ENCODE data around the gene MBNL1.

MBNL1 gene

DNA sequence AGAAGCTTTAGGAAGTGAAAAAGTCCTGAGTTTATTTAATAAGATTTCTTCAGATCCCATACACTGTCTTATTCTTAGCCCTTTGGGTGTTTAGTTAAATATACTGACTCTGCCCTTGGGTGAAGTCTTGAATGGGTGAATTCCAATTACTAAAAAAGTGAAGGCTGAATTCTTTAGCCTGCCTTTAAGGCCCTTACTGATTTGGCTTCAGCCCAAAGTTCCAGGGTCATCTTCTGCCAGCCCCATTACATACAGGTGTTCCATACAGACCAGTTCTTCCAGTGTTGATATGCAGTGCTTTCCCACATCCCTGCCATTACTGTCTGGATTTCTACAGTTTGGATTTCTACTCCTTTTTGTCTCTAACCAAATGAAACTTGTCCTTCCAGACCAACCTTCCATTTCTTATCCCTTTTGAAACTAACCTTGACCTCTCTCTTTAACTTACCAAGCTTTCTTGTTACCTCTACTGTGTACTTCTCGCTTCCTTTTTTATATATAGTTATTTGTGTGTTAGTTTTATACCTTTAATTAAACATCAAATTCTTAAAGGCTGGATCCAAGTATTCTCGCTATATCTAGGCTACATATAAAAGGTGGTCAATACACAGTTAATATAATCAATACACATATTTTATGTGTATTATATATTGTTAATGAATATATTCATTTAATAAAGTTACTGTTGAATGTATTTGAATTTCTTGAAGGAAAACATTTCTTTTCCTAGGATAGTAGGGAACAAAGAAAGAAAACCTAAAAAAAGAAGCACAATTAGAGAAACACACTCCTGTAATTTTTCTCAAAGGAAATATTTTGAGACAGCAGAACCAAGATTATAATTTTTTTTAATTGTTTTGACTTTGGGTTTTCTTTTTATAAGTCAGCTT is 15.0 kb downstream of the MBNL1 start:
- Histone ChIP-seq H4K20me1 (peaks cover 95% of the 10 kb centered on the region), H3K9ac (no peak overlapping the region), H3K9me3 (no peaks in the 10 kb centered on the region), H3K4me1 (peaks cover 66% of the 10 kb centered on the region), H3K27ac (peak overlapping the region; percentile 20; the same call in 1 of the 2 replicates), H3K4me3 (no peak overlapping the region), H3K36me3 (no peaks in the 10 kb centered on the region), H3K4me2 (peak overlapping the region; percentile 55), H3K27me3 (no peaks in the 10 kb centered on the region)
- TF ChIP-seq Cebpa-rat (IDR thresholded peaks at IDR 0.05): no peak

DNA sequence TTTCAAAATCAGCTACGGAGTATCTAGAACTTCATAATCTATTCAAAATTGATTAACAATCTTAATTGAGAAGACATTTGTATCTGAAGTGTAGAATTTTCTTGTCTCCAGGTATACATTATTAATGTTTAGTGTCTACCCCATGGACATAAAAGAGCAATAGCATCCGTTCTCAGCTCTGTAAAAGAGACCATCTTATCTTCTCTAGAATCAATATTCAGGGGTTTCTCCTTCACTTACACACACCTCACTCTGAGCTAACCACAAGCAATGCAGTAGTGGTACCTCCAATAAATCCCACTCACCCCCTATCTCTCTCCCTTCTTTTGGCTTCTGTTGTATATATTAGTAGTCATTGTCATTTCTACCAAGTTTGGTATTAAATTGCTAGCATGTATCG is 16.2 kb downstream of the MBNL1 start:
- Histone ChIP-seq H3K9ac (no peak overlapping the region), H4K20me1 (peaks cover 89% of the 10 kb centered on the region), H3K9me3 (no peaks in the 10 kb centered on the region), H3K27me3 (no peaks in the 10 kb centered on the region), H3K4me1 (peaks cover 55% of the 10 kb centered on the region), H3K27ac (no peak overlapping the region), H3K4me2 (no peak overlapping the region), H3K36me3 (no peaks in the 10 kb centered on the region), H3K4me3 (no peak overlapping the region)
- no peak for TF ChIP-seq Cebpa-rat (IDR thresholded peaks at IDR 0.05)

DNA sequence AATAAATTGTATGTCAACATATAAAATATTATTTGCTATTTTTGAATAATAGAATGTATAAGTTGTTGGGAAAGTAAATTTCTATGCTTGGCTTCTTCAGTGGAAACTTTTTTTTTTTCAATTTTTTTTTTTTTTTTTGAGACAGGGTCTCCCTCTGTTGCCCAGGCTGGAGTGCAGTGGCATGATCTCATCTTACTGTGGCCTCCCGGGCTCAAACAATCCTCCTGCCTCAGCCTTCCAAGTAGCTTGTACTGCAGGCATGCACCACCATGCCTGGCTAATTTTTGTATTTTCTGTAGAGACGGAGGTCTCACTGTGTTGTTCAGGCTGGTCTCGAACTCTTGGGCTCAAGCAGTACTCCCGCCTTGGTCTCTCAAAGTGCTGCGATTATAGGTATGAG is 16.8 kb downstream of the MBNL1 start:
- Histone ChIP-seq H3K27me3 (no peaks in the 10 kb centered on the region), H3K36me3 (no peaks in the 10 kb centered on the region), H3K9me3 (no peaks in the 10 kb centered on the region), H3K4me1 (peaks cover 52% of the 10 kb centered on the region), H3K4me2 (no peak overlapping the region), H3K9ac (no peak overlapping the region), H4K20me1 (peaks cover 89% of the 10 kb centered on the region), H3K27ac (no peak overlapping the region), H3K4me3 (no peak overlapping the region)
- TF ChIP-seq Cebpa-rat (IDR thresholded peaks at IDR 0.05): no peak

DNA sequence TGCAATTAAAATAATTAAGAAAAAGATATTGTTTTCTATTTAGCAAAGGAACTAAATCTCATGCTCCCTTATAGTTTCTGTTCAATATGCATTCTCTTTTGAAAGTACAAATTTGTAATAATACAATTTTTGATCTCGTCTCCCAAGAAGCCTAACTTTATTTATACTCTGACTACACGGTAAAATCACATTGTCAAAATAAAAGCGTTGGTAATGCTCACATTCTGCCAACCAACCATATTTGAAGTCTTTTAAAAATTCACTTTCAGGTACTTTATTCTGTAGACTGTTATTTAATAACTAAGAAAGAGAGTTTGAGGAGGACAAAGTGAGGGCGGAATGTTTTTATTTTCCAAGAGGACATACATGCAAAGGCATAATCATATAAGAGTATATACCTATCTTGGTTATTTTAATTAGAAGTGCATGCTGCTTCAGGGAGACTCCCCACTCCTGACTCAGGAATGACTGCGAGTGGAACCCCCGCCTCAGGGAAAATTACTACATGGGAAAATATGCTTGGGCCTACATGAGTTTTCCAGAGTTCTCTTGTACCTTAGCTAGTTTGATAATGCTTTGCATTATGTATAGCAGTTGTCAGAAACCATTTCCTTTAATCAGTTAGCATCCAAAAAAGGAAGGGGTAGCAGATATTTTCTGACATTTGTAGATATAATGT is 19.3 kb downstream of the MBNL1 start:
- Histone ChIP-seq H3K4me2 (no peak overlapping the region; the same call in 1 of the 2 replicates), H3K27me3 (no peaks in the 10 kb centered on the region), H3K9ac (no peak overlapping the region), H3K4me1 (peaks cover 53% of the 10 kb centered on the region), H3K4me3 (no peak overlapping the region), H3K36me3 (peaks cover 10% of the 10 kb centered on the region; the same call in 1 of the 2 replicates), H4K20me1 (peaks cover 89% of the 10 kb centered on the region), H3K27ac (no peak overlapping the region), H3K9me3 (no peaks in the 10 kb centered on the region)
- no peak for TF ChIP-seq Cebpa-rat (IDR thresholded peaks at IDR 0.05)

DNA sequence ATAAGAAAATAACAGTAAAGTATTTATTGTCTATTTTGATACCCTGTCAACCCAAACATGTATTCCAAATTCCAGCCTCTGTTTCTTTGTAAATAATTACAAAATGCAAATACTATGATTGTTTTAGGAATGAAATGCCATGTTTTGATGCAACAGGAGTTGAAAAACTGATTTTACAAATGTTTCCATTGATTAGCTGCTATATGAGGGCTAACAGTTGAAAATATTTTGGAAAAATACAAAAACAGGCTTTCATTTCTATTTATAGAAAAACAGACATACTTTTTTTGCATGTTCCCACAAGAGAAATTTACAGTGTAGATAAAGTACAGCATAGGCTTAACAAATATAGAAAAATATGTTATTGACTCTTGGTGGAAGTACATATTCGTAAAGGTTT is 20.0 kb downstream of the MBNL1 start:
- Histone ChIP-seq H3K4me1 (peaks cover 52% of the 10 kb centered on the region), H3K4me2 (no peak overlapping the region; the same call in 1 of the 2 replicates), H3K36me3 (peaks cover 12% of the 10 kb centered on the region; the same call in 1 of the 2 replicates)

DNA sequence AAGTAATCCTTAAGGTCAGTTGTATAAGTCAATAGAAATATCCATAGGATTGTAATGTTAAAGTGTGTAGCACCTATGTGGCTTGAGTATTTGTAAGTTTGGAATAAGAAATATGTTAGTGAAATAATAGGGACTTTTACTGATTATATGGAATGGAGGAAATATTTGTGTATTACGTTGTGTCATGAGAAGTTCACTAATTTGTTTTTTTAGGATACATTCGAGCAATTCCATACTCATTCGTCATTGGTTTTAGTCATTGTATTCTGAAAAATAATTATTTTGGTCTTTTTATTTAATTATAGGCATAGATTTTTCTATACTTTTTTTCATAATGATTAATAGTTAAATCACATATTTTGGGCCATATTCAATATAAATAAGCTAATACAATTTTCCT is 21.0 kb downstream of the MBNL1 start:
- Histone ChIP-seq H4K20me1 (peaks cover 89% of the 10 kb centered on the region), H3K27ac (no peak overlapping the region), H3K27me3 (no peaks in the 10 kb centered on the region), H3K9me3 (no peaks in the 10 kb centered on the region), H3K4me3 (no peak overlapping the region), H3K9ac (no peak overlapping the region), H3K4me1 (peaks cover 51% of the 10 kb centered on the region), H3K36me3 (peaks cover 12% of the 10 kb centered on the region; the same call in 1 of the 2 replicates), H3K4me2 (no peak overlapping the region)
- TF ChIP-seq Cebpa-rat (IDR thresholded peaks at IDR 0.05): no peak

More for the DNA sequence above, 20.0 kb downstream of the MBNL1 start:
- H3K27me3 ChIP-seq: no peaks in the 10 kb centered on the region
- no peak overlapping the region for H3K4me3 ChIP-seq
- no peak overlapping the region for H3K27ac ChIP-seq
- no peak for TF ChIP-seq Cebpa-rat (IDR thresholded peaks at IDR 0.05)
- H4K20me1 ChIP-seq: peaks cover 89% of the 10 kb centered on the region
- H3K9ac ChIP-seq: no peak overlapping the region
- H3K9me3 ChIP-seq: no peaks in the 10 kb centered on the region

DNA sequence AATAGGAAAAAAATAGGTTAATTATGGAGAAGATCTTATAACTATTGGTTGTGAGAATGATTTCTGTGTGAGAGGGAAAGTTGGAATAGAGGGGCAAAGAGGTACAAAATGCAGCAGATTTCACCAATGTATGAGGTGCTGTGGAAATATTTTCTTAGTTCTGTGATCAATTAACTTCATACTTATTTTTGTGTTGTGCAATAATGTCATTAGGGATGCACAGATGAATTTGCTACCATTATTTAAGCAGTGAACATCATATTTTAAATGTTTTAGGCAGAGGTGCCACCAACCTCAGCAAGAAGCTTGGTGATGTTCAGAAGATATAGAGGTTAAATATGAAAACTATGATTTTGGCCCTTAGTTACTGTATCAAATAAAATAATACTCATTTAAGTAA is 21.6 kb downstream of the MBNL1 start:
- peaks cover 51% of the 10 kb centered on the region for H3K4me1 ChIP-seq
- H3K4me2 ChIP-seq: peak overlapping the region; percentile 26
- no peaks in the 10 kb centered on the region for H3K27me3 ChIP-seq
- no peak overlapping the region for H3K27ac ChIP-seq
- no peaks in the 10 kb centered on the region for H3K9me3 ChIP-seq
- no peak overlapping the region for H3K4me3 ChIP-seq
- peaks cover 12% of the 10 kb centered on the region; the same call in 1 of the 2 replicates for H3K36me3 ChIP-seq
- H3K9ac ChIP-seq: no peak overlapping the region
- peaks cover 89% of the 10 kb centered on the region for H4K20me1 ChIP-seq
- no peak for TF ChIP-seq Cebpa-rat (IDR thresholded peaks at IDR 0.05)

DNA sequence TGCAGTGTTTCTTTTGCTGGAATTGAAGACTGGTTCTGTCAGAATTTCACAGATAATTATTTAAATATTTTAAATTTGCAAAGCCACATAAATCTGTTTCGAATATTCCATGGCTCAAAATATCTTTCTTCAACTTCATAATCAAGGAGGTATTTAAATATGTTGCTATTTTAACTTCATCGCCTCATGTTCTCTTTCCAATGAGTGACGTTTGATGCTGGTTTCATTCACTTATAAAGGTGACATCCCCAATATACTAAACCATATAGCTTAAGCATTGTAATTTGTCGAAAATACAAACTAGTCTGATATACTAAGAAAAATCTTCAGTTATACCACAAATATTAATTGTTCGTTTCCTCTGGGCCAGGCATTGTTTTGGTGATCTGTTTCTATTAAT is 22.5 kb downstream of the MBNL1 start:
- H3K9me3 ChIP-seq: no peaks in the 10 kb centered on the region
- H4K20me1 ChIP-seq: peaks cover 91% of the 10 kb centered on the region
- H3K27ac ChIP-seq: no peak overlapping the region
- no peak overlapping the region for H3K9ac ChIP-seq
- no peak for TF ChIP-seq Cebpa-rat (IDR thresholded peaks at IDR 0.05)
- no peaks in the 10 kb centered on the region for H3K27me3 ChIP-seq
- H3K4me1 ChIP-seq: peaks cover 60% of the 10 kb centered on the region
- no peak overlapping the region for H3K4me3 ChIP-seq
- H3K4me2 ChIP-seq: no peak overlapping the region
- peaks cover 21% of the 10 kb centered on the region; the same call in 1 of the 2 replicates for H3K36me3 ChIP-seq

DNA sequence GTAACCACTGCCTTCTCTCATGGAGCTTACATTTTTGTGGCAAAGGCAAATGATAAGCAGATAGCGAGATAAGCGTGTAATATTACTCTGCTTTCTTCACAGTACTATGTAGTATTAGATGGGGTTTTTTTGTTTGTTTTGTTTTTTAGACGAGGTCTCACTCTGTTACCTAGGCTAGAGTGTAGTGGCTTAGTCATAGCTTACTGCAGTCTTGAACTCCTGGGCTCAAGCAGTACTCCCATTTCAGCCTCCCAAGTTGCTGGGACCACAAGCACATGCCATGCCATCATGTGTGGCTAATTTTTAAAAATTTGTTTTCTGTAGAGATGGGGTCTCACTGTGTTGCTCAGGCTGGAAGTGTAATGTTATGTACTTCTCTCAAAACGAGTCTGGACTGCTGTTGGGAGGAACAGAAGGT is 22.9 kb downstream of the MBNL1 start:
- Histone ChIP-seq H4K20me1 (peaks cover 94% of the 10 kb centered on the region), H3K4me3 (no peak overlapping the region), H3K4me1 (peaks cover 60% of the 10 kb centered on the region), H3K9ac (no peak overlapping the region), H3K9me3 (no peaks in the 10 kb centered on the region), H3K36me3 (peaks cover 21% of the 10 kb centered on the region; the same call in 1 of the 2 replicates), H3K4me2 (no peak overlapping the region), H3K27me3 (no peaks in the 10 kb centered on the region), H3K27ac (no peak overlapping the region)
- TF ChIP-seq Cebpa-rat (IDR thresholded peaks at IDR 0.05): no peak

DNA sequence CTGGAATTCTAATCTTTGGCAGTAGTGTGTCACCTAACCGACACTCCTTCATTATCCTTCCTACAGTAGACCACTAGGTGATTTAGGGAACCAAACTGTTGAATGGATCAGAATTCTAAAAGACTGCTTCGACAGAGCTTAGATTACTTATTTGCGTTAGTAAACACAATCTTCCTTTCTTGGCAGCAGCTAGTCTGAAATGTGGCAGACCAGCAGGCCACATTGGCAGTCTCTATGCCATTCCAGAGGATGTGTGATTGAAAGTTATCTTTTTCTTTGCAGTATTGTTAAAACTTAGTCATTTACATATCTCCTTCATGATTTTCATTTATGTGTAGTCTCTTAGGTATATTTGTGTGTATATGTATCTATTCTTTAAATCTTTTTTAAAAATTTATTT is 23.6 kb downstream of the MBNL1 start:
- no peak for TF ChIP-seq Cebpa-rat (IDR thresholded peaks at IDR 0.05)
- H3K9ac ChIP-seq: no peak overlapping the region
- peaks cover 94% of the 10 kb centered on the region for H4K20me1 ChIP-seq
- no peak overlapping the region for H3K27ac ChIP-seq
- no peak overlapping the region for H3K4me3 ChIP-seq
- peaks cover 56% of the 10 kb centered on the region for H3K4me1 ChIP-seq
- no peaks in the 10 kb centered on the region for H3K9me3 ChIP-seq
- H3K27me3 ChIP-seq: no peaks in the 10 kb centered on the region
- H3K36me3 ChIP-seq: peaks cover 23% of the 10 kb centered on the region; the same call in 1 of the 2 replicates
- peak overlapping the region; percentile 62; the same call in 1 of the 2 replicates for H3K4me2 ChIP-seq
